Transverse colon (tissue), 4 donors: ENCODE results near the gene MROH9. TPM values are rescaled to one million over a fixed set of nuclear protein-coding genes. Genes with fewer than 3 reads are reported as not detected.
"Not testable (repeated sequence)": the region's sequence is repeated elsewhere in the genome, so short reads cannot be mapped to it uniquely, and the experiment has no call there.

Source experiments
- DNase-seq: peaks from one replicate; pipeline ENCODE4 v3.0.0-alpha.2; 2019
- H3K27ac ChIP-seq, 4 donors: fragments of 200-600 bp; sonication (generic); 2 replicates each; pipeline ENCODE4 v1.5.1; 2016 to 2018; ENCODE audit warnings: inconsistent platforms in 4 of 4
- H3K27me3 ChIP-seq: fragments of 200-600 bp; sonication (generic); 2 replicates; pipeline ENCODE4 v1.5.1; 2017; ENCODE audit warnings: inconsistent platforms
- H3K36me3 ChIP-seq, 4 donors: fragments of 200-600 bp; sonication (generic); 2 replicates each; pipeline ENCODE4 v1.5.1; 2017 to 2019; ENCODE audit warnings: inconsistent platforms in 4 of 4
- H3K4me1 ChIP-seq, 4 donors: fragments of 200-600 bp; sonication (generic); 2 replicates each; pipeline ENCODE4 v1.5.1; 2017 to 2020; ENCODE audit warnings: inconsistent platforms in 4 of 4
- H3K4me3 ChIP-seq, 4 donors: fragments of 200-600 bp; sonication (generic); 1 replicate in 1 of 4; 2 replicates in 3 of 4; pipeline versions ENCODE4 v1.5.1 to v1.6.1; 2017 to 2019; ENCODE audit warnings: inconsistent platforms in 4 of 4
- H3K9me3 ChIP-seq, 2 donors: fragments of 200-600 bp; sonication (generic); 2 replicates each; pipeline ENCODE4 v1.5.1; 2017 to 2019; ENCODE audit warnings: inconsistent platforms in 2 of 2
- EP300 ChIP-seq: sonication (generic); formaldehyde crosslinking; IDR thresholded peaks from one replicate; pipeline ENCODE4 v1.6.1; 2017; ENCODE audit warnings: antibody characterized with exemption, low read depth
- POLR2A ChIP-seq: fragments of 450-650 bp; IDR thresholded peaks from one replicate; pipeline ENCODE4 v1.6.1; 2016; ENCODE audit warnings: antibody characterized with exemption, mild to moderate bottlenecking, moderate library complexity
- POLR2AphosphoS5 ChIP-seq, 3 donors: sonication (generic); formaldehyde crosslinking; IDR thresholded peaks; one replicate each; pipeline ENCODE4 v1.6.1; 2016; ENCODE audit warnings: antibody characterized with exemption in 3 of 3
- WGBS, 2 donors: methylation state at CpG; one replicate each; pipeline ENCODE4 v1.1.5; 2018; ENCODE audit warnings: low coverage in 1 of 2; 5-methylcytosine and 5-hydroxymethylcytosine counted together
- in situ Hi-C, 4 donors: fragments of 200-750 bp; cut with MboI; loops; one replicate each; pipeline versions ENCODE4 v1.15.0 to v1.15.1; 2017; ENCODE audit warnings: low sequenced_read_pairs in 3 of 4, low pct_ligation_motif_present in 1 of 4, low pct_unique_long_range_greater_than_20kb in 1 of 4
- intact Hi-C: fragments of 100-400 bp; cut with DNase I; formaldehyde crosslinking; loops from one replicate; pipeline ENCODE4 v1.15.1; 2023; ENCODE audit warnings: low total_unique reads
- total RNA-seq, 4 donors: library from RNA; depleted of rRNA; stranded (reverse); fragments of >200 nt; gene quantifications; one replicate each; pipeline ENCODE4 v1.1.0, GENCODE V29; 2016
- TF ChIP-seq, protein P1 (sequence below), 5 experiments: fragments of 200-600 bp in 3 of 5; fragments of 450-650 bp in 2 of 5; sonication (generic) in 3 of 5; IDR thresholded peaks; 1 replicate in 2 of 5; 2 replicates in 3 of 5; pipeline ENCODE4 v1.5.1; 2016 to 2017; ENCODE audit warnings: antibody characterized with exemption in 5 of 5, inconsistent platforms in 3 of 5, mild to moderate bottlenecking in 2 of 5, moderate library complexity in 1 of 5

The MROH9 gene
- total RNA-seq, 4 donors from 2014 or later, result not detected

DNA sequence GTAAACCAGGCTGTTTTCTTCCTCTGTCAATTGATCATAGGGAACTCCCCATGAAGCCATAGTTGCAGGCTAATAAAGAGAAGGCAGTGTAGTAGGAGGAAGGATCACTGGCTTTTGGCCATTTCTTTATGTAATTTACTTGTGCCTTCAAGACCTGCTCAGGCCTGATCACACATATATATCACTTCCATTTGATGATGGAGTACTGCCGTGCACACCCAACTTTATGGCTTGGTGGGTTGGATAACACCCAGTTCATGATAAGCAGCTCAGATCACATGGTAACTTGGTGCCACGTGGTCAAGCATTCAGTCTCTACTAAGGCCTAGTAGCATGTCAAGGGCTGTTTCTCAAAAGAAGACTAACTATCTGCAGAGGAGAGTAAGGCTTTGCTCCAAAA is 4.1 kb downstream of the MROH9 start:
- Histone ChIP-seq H3K36me3 (no peaks in the 10 kb centered on the region), H3K27ac (no peak overlapping the region), H3K9me3 (no peaks in the 10 kb centered on the region), H3K4me1 (peaks cover 0 to 6% (median 0%) of the 10 kb centered on the region in 4 donors), H3K4me3 (no peak overlapping the region), H3K27me3 (no peaks in the 10 kb centered on the region)
- in situ Hi-C loops, result loop anchor here in 1 of 4 donors (25.0 kb wide), 2 partner anchors 252 to 1002 kb away; no protein-coding TSS in a partner anchor
- TF ChIP-seq POLR2A, result no peak
- TF ChIP-seq POLR2AphosphoS5 (IDR thresholded peaks at IDR 0.05), result no peak
- no peak for TF ChIP-seq EP300
- TF ChIP-seq, protein P1, sequence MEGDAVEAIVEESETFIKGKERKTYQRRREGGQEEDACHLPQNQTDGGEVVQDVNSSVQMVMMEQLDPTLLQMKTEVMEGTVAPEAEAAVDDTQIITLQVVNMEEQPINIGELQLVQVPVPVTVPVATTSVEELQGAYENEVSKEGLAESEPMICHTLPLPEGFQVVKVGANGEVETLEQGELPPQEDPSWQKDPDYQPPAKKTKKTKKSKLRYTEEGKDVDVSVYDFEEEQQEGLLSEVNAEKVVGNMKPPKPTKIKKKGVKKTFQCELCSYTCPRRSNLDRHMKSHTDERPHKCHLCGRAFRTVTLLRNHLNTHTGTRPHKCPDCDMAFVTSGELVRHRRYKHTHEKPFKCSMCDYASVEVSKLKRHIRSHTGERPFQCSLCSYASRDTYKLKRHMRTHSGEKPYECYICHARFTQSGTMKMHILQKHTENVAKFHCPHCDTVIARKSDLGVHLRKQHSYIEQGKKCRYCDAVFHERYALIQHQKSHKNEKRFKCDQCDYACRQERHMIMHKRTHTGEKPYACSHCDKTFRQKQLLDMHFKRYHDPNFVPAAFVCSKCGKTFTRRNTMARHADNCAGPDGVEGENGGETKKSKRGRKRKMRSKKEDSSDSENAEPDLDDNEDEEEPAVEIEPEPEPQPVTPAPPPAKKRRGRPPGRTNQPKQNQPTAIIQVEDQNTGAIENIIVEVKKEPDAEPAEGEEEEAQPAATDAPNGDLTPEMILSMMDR (IDR thresholded peaks at IDR 0.05), result no peak
- WGBS, 2 donors, result 45% methylated on average over 2 of the region's 2 CpGs; no CpG with 5 or more reads in 1 of the 2 donors
- no peak for DNase-seq
- intact Hi-C loops, result no loop called here

DNA sequence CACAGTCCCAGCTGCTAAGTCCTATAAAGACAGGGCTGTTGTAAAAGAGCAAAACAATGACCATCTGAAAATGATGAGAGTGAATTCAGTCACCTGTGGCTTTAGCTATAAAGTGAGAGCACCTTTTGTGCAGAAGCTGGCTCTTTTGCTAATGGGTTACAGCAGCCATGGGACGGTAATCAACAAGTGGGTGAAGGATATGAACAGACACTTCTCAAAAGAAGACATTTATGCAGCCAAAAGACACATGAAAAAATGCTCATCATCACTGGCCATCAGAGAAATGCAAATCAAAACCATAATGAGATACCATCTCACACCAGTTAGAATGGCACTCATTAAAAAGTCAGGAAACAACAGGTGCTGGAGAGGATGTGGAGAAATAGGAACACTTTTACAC is 16.4 kb downstream of the MROH9 start:
- H3K4me1 ChIP-seq, H3K27me3 ChIP-seq, H3K36me3 ChIP-seq, H3K9me3 ChIP-seq, DNase-seq, H3K4me3 ChIP-seq, H3K27ac ChIP-seq, intact Hi-C loops: not testable (repeated sequence)
- 100% methylated on average over 1 of the region's 1 CpG for WGBS, 2 donors
- in situ Hi-C loops, result loop anchor here in 2 of 4 donors (25.0 kb wide), 2 partner anchors 286 to 361 kb away; partner anchors contain the start of genes FMO1 (in 2 of the 2) and FMO4 (in 1 of the 2)

DNA sequence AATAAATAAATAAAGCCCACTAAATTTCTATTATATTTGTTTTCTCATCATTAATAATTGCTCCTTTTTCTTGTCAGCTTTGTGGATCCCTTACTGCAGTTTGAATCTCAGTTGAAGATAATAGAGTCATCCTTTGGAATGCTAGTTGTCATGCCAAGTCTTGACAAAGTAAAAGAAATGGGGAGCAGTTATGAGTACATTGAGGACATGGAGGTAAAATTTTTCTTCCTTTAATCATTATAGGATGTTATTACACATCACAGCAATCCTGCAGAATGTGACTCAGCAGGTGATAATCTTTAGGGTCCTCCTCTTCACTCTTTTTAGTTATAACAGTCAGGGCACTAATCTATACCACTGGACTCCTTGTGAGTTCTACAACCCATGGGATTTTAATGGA is 24.1 kb downstream of the MROH9 start:
- in situ Hi-C loops, result loop anchor here in 2 of 4 donors (25.0 kb wide), 2 partner anchors 278 to 353 kb away; partner anchors contain the start of genes FMO1 (in 2 of the 2) and FMO4 (in 1 of the 2)
- no peak for DNase-seq
- no peak for TF ChIP-seq EP300
- no peak for TF ChIP-seq POLR2A
- TF ChIP-seq, protein P1 (IDR thresholded peaks at IDR 0.05), result no peak
- no peak for TF ChIP-seq POLR2AphosphoS5 (IDR thresholded peaks at IDR 0.05)
- H3K4me3 ChIP-seq, result no peak overlapping the region
- intact Hi-C loops, result no loop called here
- no peaks in the 10 kb centered on the region for H3K9me3 ChIP-seq
- no peaks in the 10 kb centered on the region for H3K4me1 ChIP-seq
- no peak overlapping the region for H3K27ac ChIP-seq
- no peaks in the 10 kb centered on the region for H3K27me3 ChIP-seq
- no peaks in the 10 kb centered on the region for H3K36me3 ChIP-seq

DNA sequence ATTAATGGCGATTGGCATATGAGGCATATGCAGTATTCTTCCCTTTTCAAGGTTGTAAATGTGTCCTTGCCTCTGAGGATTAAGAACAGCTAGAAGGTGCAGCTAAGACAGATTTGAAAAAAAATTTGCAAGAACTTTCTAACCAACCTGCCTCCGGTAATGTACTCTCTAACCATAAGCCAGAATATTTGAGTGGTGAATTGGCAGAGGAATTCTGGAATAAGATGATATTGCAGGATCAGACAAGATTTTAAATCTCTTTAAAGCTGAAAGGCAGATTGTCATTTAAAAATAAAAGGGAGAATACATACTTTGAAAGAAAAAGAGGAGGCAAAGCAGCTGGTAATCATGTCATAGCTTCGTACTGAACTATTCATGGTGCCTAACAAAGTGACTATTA is 29.2 kb downstream of the MROH9 start:
- Histone ChIP-seq H3K36me3 (no peaks in the 10 kb centered on the region), H3K27me3 (peaks cover 3% of the 10 kb centered on the region), H3K4me1 (no peaks in the 10 kb centered on the region), H3K27ac (no peak overlapping the region), H3K4me3 (no peak overlapping the region), H3K9me3 (no peaks in the 10 kb centered on the region)
- no peak for DNase-seq
- TF ChIP-seq POLR2A, result no peak
- no peak for TF ChIP-seq POLR2AphosphoS5 (IDR thresholded peaks at IDR 0.05)
- TF ChIP-seq EP300, result no peak
- TF ChIP-seq, protein P1 (IDR thresholded peaks at IDR 0.05), result no peak
- intact Hi-C loops, result no loop called here
- WGBS, 2 donors, result 74 to 83% methylated on average over 3 of the region's 3 CpGs
- in situ Hi-C loops, result loop anchor here in 2 of 4 donors (25.0 kb wide), 2 partner anchors 273 to 348 kb away; partner anchors contain the start of genes FMO1 (in 2 of the 2) and FMO4 (in 1 of the 2)
